Fibroblast of lung (primary cell): ENCODE measurements around the gene OXSR1. TPM values are rescaled to one million over a fixed set of nuclear protein-coding genes. Genes with fewer than 3 reads are reported as not detected.

ENCODE experiments used
- DNase-seq, 2 donors: peaks; one replicate each; pipeline versions ENCODE4 v3.0.0 to v3.0.0-alpha.2; 2010; ENCODE audit warnings: low read depth in 2 of 2
- H2AFZ ChIP-seq: 2 replicates; pipeline ENCODE4 v1.5.1; 2012; ENCODE audit warnings: low read length, control low read depth, inconsistent platforms
- H3K27ac ChIP-seq: 2 replicates; pipeline ENCODE4 v1.5.1; 2011; ENCODE audit warnings: low read length, control low read depth; ENCODE audit not compliant: insufficient read depth
- H3K27me3 ChIP-seq: 2 replicates; pipeline ENCODE4 v1.5.1; 2011; ENCODE audit warnings: mild to moderate bottlenecking, low read length; ENCODE audit not compliant: control insufficient read depth, insufficient read depth
- H3K36me3 ChIP-seq: 2 replicates; pipeline ENCODE4 v1.5.1; 2011; ENCODE audit warnings: low read length; ENCODE audit not compliant: control insufficient read depth, insufficient read depth
- H3K4me1 ChIP-seq: 2 replicates; pipeline ENCODE4 v1.5.1; 2011; ENCODE audit warnings: low read length; ENCODE audit not compliant: control insufficient read depth, insufficient read depth; ENCODE audit errors: extremely low read depth
- H3K4me2 ChIP-seq: 2 replicates; pipeline ENCODE4 v1.5.1; 2011; ENCODE audit warnings: low read length, control low read depth; ENCODE audit not compliant: insufficient read depth; ENCODE audit errors: extremely low read depth
- H3K4me3 ChIP-seq, 4 experiments: fragments of 200-600 bp in 1 of 4; sonication (generic) in 1 of 4; replicated peaks in 1 of 4; 2 replicates each; pipeline ENCODE4 v1.5.1; 2011 to 2016; ENCODE audit warnings: low read length in 4 of 4, low read depth in 3 of 4, mild to moderate bottlenecking in 3 of 4, control low read depth in 2 of 4, inconsistent platforms in 1 of 4, mixed read lengths in 1 of 4; ENCODE audit not compliant: insufficient read depth in 1 of 4; ENCODE audit errors: control extremely low read depth in 1 of 4
- H3K79me2 ChIP-seq: 2 replicates; pipeline ENCODE4 v1.5.1; 2012; ENCODE audit warnings: mild to moderate bottlenecking, low read length, inconsistent platforms; ENCODE audit not compliant: control insufficient read depth, insufficient read depth
- H3K9ac ChIP-seq: 2 replicates; pipeline ENCODE4 v1.5.1; 2011; ENCODE audit warnings: mild to moderate bottlenecking, low read length, control low read depth; ENCODE audit not compliant: insufficient read depth
- H3K9me3 ChIP-seq: 2 replicates; pipeline ENCODE4 v1.5.1; 2012; ENCODE audit warnings: low read depth, low read length; ENCODE audit not compliant: control insufficient read depth, insufficient read depth
- H4K20me1 ChIP-seq: 2 replicates; pipeline ENCODE4 v1.5.1; 2011; ENCODE audit warnings: low read length; ENCODE audit not compliant: control insufficient read depth, insufficient read depth; ENCODE audit errors: extremely low read depth
- EZH2 ChIP-seq: IDR thresholded peaks from 2 replicates; pipeline ENCODE4 v1.5.1; 2012; ENCODE audit warnings: low read length, control low read depth, mild to moderate bottlenecking; ENCODE audit errors: missing control alignments
- polyA plus RNA-seq, 2 donors: library from polyadenylated mRNA; depleted of rRNA in 1 of 2; stranded (reverse) in 1 of 2; unstranded in 1 of 2; fragments of >200 nt; gene quantifications; 2 replicates each; pipeline ENCODE4 v1.2.1, GENCODE V29; 2011 to 2012; ENCODE audit warnings: missing spikeins in 1 of 2
- total RNA-seq: library from RNA; depleted of rRNA; stranded (reverse); fragments of >200 nt; gene quantifications from 2 replicates; pipeline ENCODE4 v1.2.1, GENCODE V29; 2014
- TF ChIP-seq, protein P1 (sequence below), 2 donors: IDR thresholded peaks in 1 of 2; conservative IDR thresholded peaks in 1 of 2; 1 replicate in 1 of 2; 2 replicates in 1 of 2; pipeline ENCODE4 v1.5.1; 2011 to 2012; ENCODE audit warnings: low read length in 2 of 2, control low read depth in 1 of 2, inconsistent platforms in 1 of 2, low read depth in 1 of 2, mild to moderate bottlenecking in 1 of 2

Gene OXSR1
- total and polyA plus RNA-seq, 2 donors (not counting 1 experiment from before 2014, with no cell fraction given), result 32.7 to 45.2 TPM

DNA sequence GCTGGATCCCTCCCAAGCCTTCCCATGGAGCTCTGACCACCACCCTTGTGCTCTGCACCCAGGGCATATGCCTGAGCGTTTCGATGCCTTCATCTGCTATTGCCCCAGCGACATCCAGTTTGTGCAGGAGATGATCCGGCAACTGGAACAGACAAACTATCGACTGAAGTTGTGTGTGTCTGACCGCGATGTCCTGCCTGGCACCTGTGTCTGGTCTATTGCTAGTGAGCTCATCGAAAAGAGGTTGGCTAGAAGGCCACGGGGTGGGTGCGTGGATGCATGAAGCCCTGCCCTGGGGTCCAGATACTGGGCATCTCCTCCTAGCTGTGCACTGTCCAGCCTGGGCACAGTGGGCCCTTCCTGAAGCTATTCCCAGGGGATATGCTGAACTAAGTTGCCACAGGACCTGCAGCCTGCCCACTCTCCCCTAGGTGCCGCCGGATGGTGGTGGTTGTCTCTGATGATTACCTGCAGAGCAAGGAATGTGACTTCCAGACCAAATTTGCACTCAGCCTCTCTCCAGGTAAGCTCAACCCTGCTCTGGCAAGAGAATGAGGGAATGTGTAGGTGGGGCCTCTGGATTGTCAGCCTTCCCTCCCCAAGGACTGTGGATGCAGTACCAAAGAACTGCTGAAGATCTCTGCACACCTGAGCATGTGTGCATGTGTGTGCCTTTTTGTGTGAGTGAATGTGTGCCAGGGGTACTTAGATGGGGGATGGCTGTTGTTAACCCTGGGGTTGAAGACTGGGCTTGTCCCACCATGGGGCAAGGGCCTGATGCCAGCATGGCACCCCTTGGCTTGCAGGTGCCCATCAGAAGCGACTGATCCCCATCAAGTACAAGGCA is 24.8 kb upstream of the OXSR1 start:
- Histone ChIP-seq H4K20me1 (no peaks in the 10 kb centered on the region), H3K4me1 (peaks cover 12% of the 10 kb centered on the region), H2AFZ (no peak overlapping the region), H3K4me3 (no peak overlapping the region), H3K9me3 (no peaks in the 10 kb centered on the region), H3K27ac (no peak overlapping the region), H3K79me2 (peaks cover 16% of the 10 kb centered on the region), H3K27me3 (no peaks in the 10 kb centered on the region), H3K9ac (no peak overlapping the region), H3K36me3 (peaks cover 5% of the 10 kb centered on the region), H3K4me2 (no peak overlapping the region)
- no peak for TF ChIP-seq EZH2
- TF ChIP-seq, protein P1, sequence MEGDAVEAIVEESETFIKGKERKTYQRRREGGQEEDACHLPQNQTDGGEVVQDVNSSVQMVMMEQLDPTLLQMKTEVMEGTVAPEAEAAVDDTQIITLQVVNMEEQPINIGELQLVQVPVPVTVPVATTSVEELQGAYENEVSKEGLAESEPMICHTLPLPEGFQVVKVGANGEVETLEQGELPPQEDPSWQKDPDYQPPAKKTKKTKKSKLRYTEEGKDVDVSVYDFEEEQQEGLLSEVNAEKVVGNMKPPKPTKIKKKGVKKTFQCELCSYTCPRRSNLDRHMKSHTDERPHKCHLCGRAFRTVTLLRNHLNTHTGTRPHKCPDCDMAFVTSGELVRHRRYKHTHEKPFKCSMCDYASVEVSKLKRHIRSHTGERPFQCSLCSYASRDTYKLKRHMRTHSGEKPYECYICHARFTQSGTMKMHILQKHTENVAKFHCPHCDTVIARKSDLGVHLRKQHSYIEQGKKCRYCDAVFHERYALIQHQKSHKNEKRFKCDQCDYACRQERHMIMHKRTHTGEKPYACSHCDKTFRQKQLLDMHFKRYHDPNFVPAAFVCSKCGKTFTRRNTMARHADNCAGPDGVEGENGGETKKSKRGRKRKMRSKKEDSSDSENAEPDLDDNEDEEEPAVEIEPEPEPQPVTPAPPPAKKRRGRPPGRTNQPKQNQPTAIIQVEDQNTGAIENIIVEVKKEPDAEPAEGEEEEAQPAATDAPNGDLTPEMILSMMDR (conservative IDR thresholded peaks at IDR 0.05 in 1 of 2, IDR thresholded peaks at IDR 0.05 in 1 of 2; ENCODE audit: low read depth in 1 of 2, low read length in 2 of 2), result no peak
- DNase-seq, result no peak

DNA sequence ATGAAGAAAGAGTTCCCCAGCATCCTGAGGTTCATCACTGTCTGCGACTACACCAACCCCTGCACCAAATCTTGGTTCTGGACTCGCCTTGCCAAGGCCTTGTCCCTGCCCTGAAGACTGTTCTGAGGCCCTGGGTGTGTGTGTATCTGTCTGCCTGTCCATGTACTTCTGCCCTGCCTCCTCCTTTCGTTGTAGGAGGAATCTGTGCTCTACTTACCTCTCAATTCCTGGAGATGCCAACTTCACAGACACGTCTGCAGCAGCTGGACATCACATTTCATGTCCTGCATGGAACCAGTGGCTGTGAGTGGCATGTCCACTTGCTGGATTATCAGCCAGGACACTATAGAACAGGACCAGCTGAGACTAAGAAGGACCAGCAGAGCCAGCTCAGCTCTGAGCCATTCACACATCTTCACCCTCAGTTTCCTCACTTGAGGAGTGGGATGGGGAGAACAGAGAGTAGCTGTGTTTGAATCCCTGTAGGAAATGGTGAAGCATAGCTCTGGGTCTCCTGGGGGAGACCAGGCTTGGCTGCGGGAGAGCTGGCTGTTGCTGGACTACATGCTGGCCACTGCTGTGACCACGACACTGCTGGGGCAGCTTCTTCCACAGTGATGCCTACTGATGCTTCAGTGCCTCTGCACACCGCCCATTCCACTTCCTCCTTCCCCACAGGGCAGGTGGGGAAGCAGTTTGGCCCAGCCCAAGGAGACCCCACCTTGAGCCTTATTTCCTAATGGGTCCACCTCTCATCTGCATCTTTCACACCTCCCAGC is 24.0 kb upstream of the OXSR1 start:
- Histone ChIP-seq H3K4me1 (peaks cover 12% of the 10 kb centered on the region), H3K4me3 (no peak overlapping the region), H3K27me3 (no peaks in the 10 kb centered on the region), H4K20me1 (no peaks in the 10 kb centered on the region), H3K9ac (no peak overlapping the region), H3K4me2 (no peak overlapping the region), H3K27ac (no peak overlapping the region), H3K9me3 (no peaks in the 10 kb centered on the region), H3K36me3 (peaks cover 5% of the 10 kb centered on the region), H3K79me2 (peaks cover 11% of the 10 kb centered on the region), H2AFZ (no peak overlapping the region)
- no peak for DNase-seq
- TF ChIP-seq EZH2, result no peak
- TF ChIP-seq, protein P1 (conservative IDR thresholded peaks at IDR 0.05 in 1 of 2, IDR thresholded peaks at IDR 0.05 in 1 of 2; ENCODE audit: low read depth in 1 of 2, low read length in 2 of 2), result no peak

DNA sequence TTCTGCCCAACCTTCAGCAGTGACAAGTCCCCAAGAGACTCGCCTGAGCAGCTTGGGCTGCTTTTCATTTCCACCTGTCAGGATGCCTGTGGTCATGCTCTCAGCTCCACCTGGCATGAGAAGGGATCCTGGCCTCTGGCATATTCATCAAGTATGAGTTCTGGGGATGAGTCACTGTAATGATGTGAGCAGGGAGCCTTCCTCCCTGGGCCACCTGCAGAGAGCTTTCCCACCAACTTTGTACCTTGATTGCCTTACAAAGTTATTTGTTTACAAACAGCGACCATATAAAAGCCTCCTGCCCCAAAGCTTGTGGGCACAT is 23.4 kb upstream of the OXSR1 start:
- Histone ChIP-seq H3K27ac (no peak overlapping the region), H3K27me3 (no peaks in the 10 kb centered on the region), H4K20me1 (no peaks in the 10 kb centered on the region), H3K36me3 (peaks cover 5% of the 10 kb centered on the region), H3K79me2 (peaks cover 6% of the 10 kb centered on the region), H2AFZ (no peak overlapping the region), H3K9ac (no peak overlapping the region), H3K4me1 (peaks cover 12% of the 10 kb centered on the region), H3K4me3 (no peak overlapping the region), H3K9me3 (no peaks in the 10 kb centered on the region), H3K4me2 (no peak overlapping the region)
- TF ChIP-seq EZH2, result no peak
- TF ChIP-seq, protein P1 (conservative IDR thresholded peaks at IDR 0.05 in 1 of 2, IDR thresholded peaks at IDR 0.05 in 1 of 2; ENCODE audit: low read depth in 1 of 2, low read length in 2 of 2), result no peak
- no peak for DNase-seq
